Neural cell (in vitro differentiated cells): ENCODE data around the gene TSPAN11.

Experiments
- CTCF ChIP-seq: fragments of 450-650 bp; IDR thresholded peaks from 2 replicates; pipeline ENCODE4 v1.5.1; 2014; ENCODE audit warnings: antibody characterized with exemption, mild to moderate bottlenecking, moderate library complexity; ENCODE audit not compliant: poor library complexity, severe bottlenecking
- EP300 ChIP-seq: fragments of 450-650 bp; conservative IDR thresholded peaks from 2 replicates; pipeline ENCODE4 v1.6.1; 2014; ENCODE audit warnings: antibody characterized with exemption, mild to moderate bottlenecking, moderate library complexity; ENCODE audit not compliant: poor library complexity, severe bottlenecking
- EZH2 ChIP-seq: fragments of 200-600, 300-800 bp; shearing (Covaris generic), sonication (generic); IDR thresholded peaks from 2 replicates; pipeline ENCODE4 v1.6.1; 2014; ENCODE audit warnings: antibody characterized with exemption, low read length, borderline replicate concordance, mild to moderate bottlenecking; ENCODE audit not compliant: insufficient read depth, poor library complexity, severe bottlenecking
- MXI1 ChIP-seq: fragments of 450-650 bp; conservative IDR thresholded peaks from 2 replicates; pipeline ENCODE4 v1.6.1; 2014; ENCODE audit warnings: antibody characterized with exemption, mild to moderate bottlenecking; ENCODE audit not compliant: poor library complexity, severe bottlenecking
- POLR2AphosphoS5 ChIP-seq: IDR thresholded peaks from 2 replicates; pipeline ENCODE4 v1.6.1; 2012
- REST ChIP-seq: IDR thresholded peaks from 2 replicates; pipeline ENCODE4 v1.6.1; 2012; ENCODE audit warnings: borderline replicate concordance
- SMC3 ChIP-seq: fragments of 450-650 bp; conservative IDR thresholded peaks from 2 replicates; pipeline ENCODE4 v1.6.1; 2014; ENCODE audit warnings: antibody characterized with exemption, mild to moderate bottlenecking, moderate library complexity; ENCODE audit not compliant: poor library complexity
- TAF1 ChIP-seq: IDR thresholded peaks from 2 replicates; pipeline ENCODE4 v1.6.1; 2012; ENCODE audit warnings: low read depth

- TF ChIP-seq POLR2AphosphoS5 (no peak), CTCF (no peak), EZH2 (no peak), EP300 (no peak), MXI1 (no peak), TAF1 (no peak), SMC3 (no peak), REST (no peak)
Observed at GRCh38 chr12:30989754-30990153, 63.2 kb downstream of the TSPAN11 start.
